Endothelial cell of umbilical vein (primary cell): Measurements from ENCODE around the gene ANAPC5. TPM values are rescaled to one million over a fixed set of nuclear protein-coding genes. Genes with fewer than 3 reads are reported as not detected.
A peak's percentile ranks its signal among the peaks of the same experiment; 100 is the strongest.

ENCODE experiments used
- BruUV-seq: library from RNA; stranded (reverse); fragments of 400-500 nt; replicated peaks from 2 replicates; lab custom pipeline; 2021; lab: Mats Ljungman, UMichigan
- CTCF ChIA-PET: fragments of 300-600, 350-600 bp; sonication (Branson Sonifier 250); formaldehyde crosslinking; loops from one replicate; lab custom pipeline; 2021; ENCODE audit warnings: antibody characterized with exemption, inconsistent platforms; lab: Charles Lee
- POLR2A ChIA-PET: fragments of 300-600, 350-600 bp; sonication (Branson Sonifier 250); formaldehyde crosslinking; loops from one replicate; lab custom pipeline; 2021; ENCODE audit warnings: antibody characterized with exemption, inconsistent platforms; lab: Charles Lee
- DNase-seq: peaks from one replicate; pipeline ENCODE4 v3.0.0-alpha.2; 2011; ENCODE audit warnings: low read depth, low spot score
- FAIRE-seq: peaks from 2 replicates; lab custom pipeline; 2011; peaks lifted over from hg19 to GRCh38; lab: Jason Lieb, UNC
- H2AFZ ChIP-seq: 2 replicates; pipeline ENCODE4 v1.6.0; 2012; ENCODE audit warnings: low read depth, low read length, control low read depth, inconsistent platforms
- H3K27ac ChIP-seq: 2 replicates; pipeline ENCODE4 v1.5.1; 2011; ENCODE audit warnings: low read depth, mild to moderate bottlenecking, control low read depth, low read length, moderate library complexity; ENCODE audit not compliant: insufficient read depth
- H3K27me3 ChIP-seq, 2 experiments: 2 replicates each; pipeline versions ENCODE4 v1.6.0 to v1.6.1; 2011; ENCODE audit warnings: low read length in 2 of 2, mixed read lengths in 1 of 2; ENCODE audit not compliant: control insufficient read depth in 2 of 2, insufficient read depth in 2 of 2
- H3K36me3 ChIP-seq, 2 experiments: 2 replicates in 1 of 2; 3 replicates in 1 of 2; pipeline ENCODE4 v1.5.1; 2011; ENCODE audit warnings: low read length in 2 of 2, mild to moderate bottlenecking in 1 of 2, moderate library complexity in 1 of 2; ENCODE audit not compliant: control insufficient read depth in 2 of 2, insufficient read depth in 2 of 2; ENCODE audit errors: extremely low read depth in 1 of 2
- H3K4me1 ChIP-seq: 3 replicates; pipeline ENCODE4 v1.5.1; 2011; ENCODE audit warnings: mild to moderate bottlenecking, low read length; ENCODE audit not compliant: control insufficient read depth, insufficient read depth; ENCODE audit errors: extremely low read depth
- H3K4me2 ChIP-seq: 2 replicates; pipeline ENCODE4 v1.6.1; 2011; ENCODE audit warnings: low read length, control low read depth, mixed read lengths; ENCODE audit not compliant: insufficient read depth
- H3K4me3 ChIP-seq, 3 experiments: fragments of 200-600 bp in 1 of 3; sonication (generic), shearing (Covaris generic) in 1 of 3; replicated peaks in 1 of 3; 2 replicates each; pipeline ENCODE4 v1.5.1; 2011 to 2016; ENCODE audit warnings: control low read depth in 3 of 3, low read length in 3 of 3, mild to moderate bottlenecking in 2 of 3, inconsistent platforms in 1 of 3, low read depth in 1 of 3, moderate library complexity in 1 of 3; ENCODE audit not compliant: insufficient read depth in 1 of 3
- H3K79me2 ChIP-seq: 2 replicates; pipeline ENCODE4 v1.6.0; 2012; ENCODE audit warnings: low read length, inconsistent platforms; ENCODE audit not compliant: control insufficient read depth, insufficient read depth
- H3K9ac ChIP-seq: replicated peaks from 2 replicates; pipeline ENCODE3; 2011; ENCODE audit warnings: low read length, control low read depth; ENCODE audit not compliant: insufficient read depth; ENCODE audit errors: extremely low read depth
- H3K9me1 ChIP-seq: replicated peaks from 3 replicates; pipeline ENCODE4 v1.6.0; 2011; ENCODE audit warnings: mild to moderate bottlenecking, low read length; ENCODE audit not compliant: control insufficient read depth, insufficient read depth; ENCODE audit errors: extremely low read depth
- H3K9me3 ChIP-seq: replicated peaks from 2 replicates; pipeline ENCODE4 v1.5.1; 2012; ENCODE audit warnings: low read length, inconsistent platforms; ENCODE audit not compliant: control insufficient read depth, insufficient read depth
- H4K20me1 ChIP-seq: replicated peaks from 2 replicates; pipeline ENCODE3; 2011; ENCODE audit warnings: mild to moderate bottlenecking, low read length; ENCODE audit not compliant: control insufficient read depth, insufficient read depth; ENCODE audit errors: extremely low read depth
- FOS ChIP-seq: IDR thresholded peaks from 2 replicates; pipeline ENCODE4 v1.6.1; 2011; ENCODE audit warnings: mild to moderate bottlenecking, low read length, moderate library complexity, borderline replicate concordance; ENCODE audit not compliant: insufficient read depth
- POLR2A ChIP-seq: IDR thresholded peaks from 2 replicates; pipeline ENCODE4 v1.6.1; 2012; ENCODE audit warnings: low read depth, mild to moderate bottlenecking, control low read depth, low read length
- dilution Hi-C: fragments of 300-500 bp; cut with MboI; formaldehyde crosslinking; loops from one replicate; pipeline ENCODE4 v1.15.0; 2019; ENCODE audit warnings: low sequenced_read_pairs; ENCODE audit not compliant: extremely low pct_ligation_motif_present
- intact Hi-C: fragments of 100-400 bp; cut with micrococcal nuclease; formaldehyde crosslinking; loops from one replicate; pipeline ENCODE4 v1.10.0; 2022
- polyA plus RNA-seq, 4 experiments: library from polyadenylated mRNA; depleted of rRNA in 3 of 4; stranded (reverse) in 3 of 4; unstranded in 1 of 4; fragments of >200 nt; gene quantifications; 2 replicates each; pipeline versions ENCODE4 v1.2.1 to v1.2.3, GENCODE V29; 2011 to 2012; ENCODE audit warnings: missing spikeins in 1 of 4
- total RNA-seq: library from RNA; stranded (reverse); gene quantifications from 2 replicates; pipeline ENCODE4 v1.2.3, GENCODE V29; 2021
- TF ChIP-seq, protein P1 (sequence below): IDR thresholded peaks from 2 replicates; pipeline ENCODE4 v1.6.1; 2011; ENCODE audit not compliant: insufficient read depth, insufficient read length
- TF ChIP-seq, protein P2 (sequence below), 2 donors: IDR thresholded peaks; 1 replicate in 1 of 2; 2 replicates in 1 of 2; pipeline ENCODE4 v1.5.1; 2011; ENCODE audit warnings: low read length in 2 of 2, mild to moderate bottlenecking in 2 of 2, moderate library complexity in 2 of 2, control low read depth in 1 of 2, inconsistent platforms in 1 of 2, low read depth in 1 of 2; ENCODE audit not compliant: insufficient read depth in 1 of 2; ENCODE audit errors: extremely low read depth in 1 of 2

ANAPC5 gene
- total and polyA plus RNA-seq, 2 donors (not counting 3 experiments of a cell fraction or from before 2014, with no cell fraction given), result 133 to 168 TPM

DNA sequence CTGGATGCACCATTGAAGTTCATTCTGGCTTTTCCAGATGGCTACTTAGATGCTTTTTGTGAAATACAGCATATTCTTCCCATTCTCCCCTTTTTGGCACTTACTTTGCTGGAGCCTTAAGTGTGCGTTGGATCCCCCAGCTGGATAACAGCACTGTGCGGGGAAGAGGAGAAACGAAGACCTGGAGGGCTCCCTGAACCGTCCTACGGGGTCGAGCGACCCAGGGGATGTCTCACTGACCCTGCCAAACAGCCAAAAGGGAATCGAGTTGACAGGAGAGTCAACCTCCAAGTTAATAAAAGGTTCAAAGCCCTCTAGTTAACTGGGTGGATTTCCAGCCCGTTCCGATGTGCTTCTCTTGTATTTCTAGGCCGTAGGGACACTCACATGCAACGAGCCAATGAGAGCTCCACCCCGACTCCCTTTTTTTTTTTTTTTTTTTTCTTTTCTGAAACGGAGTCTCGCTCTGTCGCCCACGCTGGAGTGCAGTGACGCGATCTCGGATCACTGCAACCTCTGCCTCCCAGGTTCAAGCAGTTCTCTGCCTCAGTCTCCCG is 54.7 kb downstream of the ANAPC5 start:
- DNase-seq (peak; percentile 53), FAIRE-seq (peak; percentile 56)
- no peaks in the 10 kb centered on the region for H4K20me1 ChIP-seq
- no peaks in the 10 kb centered on the region for H3K9me1 ChIP-seq
- intact Hi-C loops (loop anchor here (2.0 to 5.0 kb wide), 3 partner anchors 50 to 105 kb away; partner anchors contain the start of genes ANAPC5 and RNF34), dilution Hi-C loops (no loop called here)
- peak overlapping the region; percentile 63 for H2AFZ ChIP-seq
- TF ChIP-seq POLR2A (no peak), FOS (no peak)
- TF ChIP-seq, protein P1, sequence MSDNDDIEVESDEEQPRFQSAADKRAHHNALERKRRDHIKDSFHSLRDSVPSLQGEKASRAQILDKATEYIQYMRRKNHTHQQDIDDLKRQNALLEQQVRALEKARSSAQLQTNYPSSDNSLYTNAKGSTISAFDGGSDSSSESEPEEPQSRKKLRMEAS, result no peak
- TF ChIP-seq, protein P2, sequence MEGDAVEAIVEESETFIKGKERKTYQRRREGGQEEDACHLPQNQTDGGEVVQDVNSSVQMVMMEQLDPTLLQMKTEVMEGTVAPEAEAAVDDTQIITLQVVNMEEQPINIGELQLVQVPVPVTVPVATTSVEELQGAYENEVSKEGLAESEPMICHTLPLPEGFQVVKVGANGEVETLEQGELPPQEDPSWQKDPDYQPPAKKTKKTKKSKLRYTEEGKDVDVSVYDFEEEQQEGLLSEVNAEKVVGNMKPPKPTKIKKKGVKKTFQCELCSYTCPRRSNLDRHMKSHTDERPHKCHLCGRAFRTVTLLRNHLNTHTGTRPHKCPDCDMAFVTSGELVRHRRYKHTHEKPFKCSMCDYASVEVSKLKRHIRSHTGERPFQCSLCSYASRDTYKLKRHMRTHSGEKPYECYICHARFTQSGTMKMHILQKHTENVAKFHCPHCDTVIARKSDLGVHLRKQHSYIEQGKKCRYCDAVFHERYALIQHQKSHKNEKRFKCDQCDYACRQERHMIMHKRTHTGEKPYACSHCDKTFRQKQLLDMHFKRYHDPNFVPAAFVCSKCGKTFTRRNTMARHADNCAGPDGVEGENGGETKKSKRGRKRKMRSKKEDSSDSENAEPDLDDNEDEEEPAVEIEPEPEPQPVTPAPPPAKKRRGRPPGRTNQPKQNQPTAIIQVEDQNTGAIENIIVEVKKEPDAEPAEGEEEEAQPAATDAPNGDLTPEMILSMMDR (IDR thresholded peaks at IDR 0.05; ENCODE audit: extremely low read depth in 1 of 2, insufficient read depth in 1 of 2, low read depth in 1 of 2, low read length in 2 of 2), result no peak
- no peak overlapping the region for H3K27ac ChIP-seq
- H3K79me2 ChIP-seq, result peaks cover 30% of the 10 kb centered on the region
- ChIA-PET POLR2A (interaction anchor here (1.1 kb wide), 1 partner anchor 9 kb away, joined by 10 read pairs; no protein-coding TSS in a partner anchor), CTCF (interaction anchor here (0.9 to 2.4 kb wide), 3 partner anchors 11 to 21 kb away, joined by 3 to 7 read pairs (median 4); no protein-coding TSS in a partner anchor)
- BruUV-seq, result no TSS peak
- H3K4me2 ChIP-seq, result peak overlapping the region; percentile 48
- H3K4me3 ChIP-seq, result peak overlapping the region; percentile 62 to 88 (median 77)
- H3K27me3 ChIP-seq, result no peaks in the 10 kb centered on the region
- H3K36me3 ChIP-seq, result no peaks in the 10 kb centered on the region
- H3K9me3 ChIP-seq, result no peaks in the 10 kb centered on the region
- peak overlapping the region; percentile 53 for H3K9ac ChIP-seq
- H3K4me1 ChIP-seq, result peaks cover 16% of the 10 kb centered on the region
